GM10248 (cell line): ENCODE measurements around the gene CSNK2A1.
"Not testable (repeated sequence)": the region's sequence is repeated elsewhere in the genome, so short reads cannot be mapped to it uniquely, and the experiment has no call there.

Experiments
- CTCF ChIA-PET: fragments of 300-600 bp; sonication (Branson Sonifier 250); formaldehyde crosslinking; extraction: SDS; loops from one replicate; lab custom pipeline; 2021; ENCODE audit warnings: antibody characterized with exemption; lab: Yijun Ruan, JAX
- POLR2A ChIA-PET: fragments of 350-650 bp; sonication (Branson Sonifier 250); formaldehyde crosslinking; extraction: SDS; loops from one replicate; lab custom pipeline; 2020; ENCODE audit warnings: antibody characterized with exemption; lab: Yijun Ruan, JAX
- DNase-seq: peaks from one replicate; pipeline ENCODE4 v3.0.0; 2012; ENCODE audit errors: extremely low spot score
- TF ChIP-seq, protein P1 (sequence below): IDR thresholded peaks from 2 replicates; pipeline ENCODE4 v1.5.1; 2012; ENCODE audit warnings: mild to moderate bottlenecking, low read depth; ENCODE audit errors: extremely low read depth, missing control alignments, control extremely low read depth

CSNK2A1 gene

DNA sequence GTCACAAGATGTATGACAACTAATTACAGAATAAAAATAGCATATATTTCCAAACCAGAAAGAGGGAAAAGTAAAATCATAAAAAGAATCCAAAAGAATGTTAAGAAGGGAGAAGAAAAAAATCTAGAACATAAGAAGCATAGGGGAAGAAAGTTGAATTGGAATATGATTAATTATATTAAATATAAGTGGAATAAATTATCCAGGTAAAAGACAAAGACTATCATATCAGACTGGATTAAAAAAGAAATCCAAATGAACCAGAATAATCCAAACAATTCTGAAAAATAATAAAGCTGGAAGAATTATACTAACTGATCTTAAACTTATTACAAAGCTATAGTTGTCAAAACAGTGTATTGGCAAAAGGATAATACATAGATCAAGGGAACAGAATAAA is 23.6 kb downstream of the CSNK2A1 start:
- ChIA-PET CTCF (interaction anchor here (1.1 to 1.7 kb wide), 4 partner anchors 9 to 167 kb away, joined by 3 to 10 read pairs (median 4); no protein-coding TSS in a partner anchor), POLR2A (no interaction called here)
- TF ChIP-seq, protein P1, sequence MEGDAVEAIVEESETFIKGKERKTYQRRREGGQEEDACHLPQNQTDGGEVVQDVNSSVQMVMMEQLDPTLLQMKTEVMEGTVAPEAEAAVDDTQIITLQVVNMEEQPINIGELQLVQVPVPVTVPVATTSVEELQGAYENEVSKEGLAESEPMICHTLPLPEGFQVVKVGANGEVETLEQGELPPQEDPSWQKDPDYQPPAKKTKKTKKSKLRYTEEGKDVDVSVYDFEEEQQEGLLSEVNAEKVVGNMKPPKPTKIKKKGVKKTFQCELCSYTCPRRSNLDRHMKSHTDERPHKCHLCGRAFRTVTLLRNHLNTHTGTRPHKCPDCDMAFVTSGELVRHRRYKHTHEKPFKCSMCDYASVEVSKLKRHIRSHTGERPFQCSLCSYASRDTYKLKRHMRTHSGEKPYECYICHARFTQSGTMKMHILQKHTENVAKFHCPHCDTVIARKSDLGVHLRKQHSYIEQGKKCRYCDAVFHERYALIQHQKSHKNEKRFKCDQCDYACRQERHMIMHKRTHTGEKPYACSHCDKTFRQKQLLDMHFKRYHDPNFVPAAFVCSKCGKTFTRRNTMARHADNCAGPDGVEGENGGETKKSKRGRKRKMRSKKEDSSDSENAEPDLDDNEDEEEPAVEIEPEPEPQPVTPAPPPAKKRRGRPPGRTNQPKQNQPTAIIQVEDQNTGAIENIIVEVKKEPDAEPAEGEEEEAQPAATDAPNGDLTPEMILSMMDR = no peak
- no peak for DNase-seq

DNA sequence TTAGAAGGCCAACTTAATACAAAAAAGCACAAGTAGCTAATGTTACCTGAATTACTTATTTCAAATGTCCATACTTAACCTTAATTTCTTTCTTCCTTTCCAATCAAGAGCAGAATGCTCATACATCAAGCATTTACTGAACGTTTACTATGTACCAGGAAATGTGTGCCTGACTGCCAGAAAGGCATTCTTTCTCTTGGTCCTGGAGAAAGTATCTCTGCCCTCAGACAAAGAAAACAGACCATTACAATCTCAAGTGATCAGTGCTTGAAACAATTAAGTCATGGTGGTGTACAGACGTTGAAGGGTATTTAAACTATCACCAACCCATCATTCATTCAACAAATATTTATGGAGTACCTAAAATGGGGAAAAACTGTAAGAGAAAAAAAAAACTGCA is 26.4 kb downstream of the CSNK2A1 start:
- TF ChIP-seq, protein P1 = no peak
- CTCF ChIA-PET = no interaction called here
- POLR2A ChIA-PET = no interaction called here
- DNase-seq = no peak

DNA sequence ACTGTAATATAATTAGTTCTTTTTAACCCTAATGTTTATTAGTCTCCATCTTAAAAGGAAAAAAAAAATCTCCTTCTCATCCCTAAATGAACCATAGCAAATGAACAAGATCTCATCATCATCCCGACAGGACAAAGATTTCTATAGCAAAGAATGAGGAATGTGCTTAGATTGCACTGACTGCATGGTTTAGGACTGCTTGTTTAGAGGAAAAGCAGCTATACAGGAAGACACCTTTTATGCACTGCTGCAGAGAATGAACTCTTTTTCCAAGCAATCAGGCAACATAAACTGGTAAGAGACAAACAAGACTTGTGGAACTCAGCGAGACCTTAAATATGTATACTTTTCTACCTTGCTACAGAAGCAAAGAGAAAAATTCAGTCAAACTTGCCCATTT is 26.8 kb downstream of the CSNK2A1 start:
- DNase-seq = no peak
- CTCF ChIA-PET = interaction anchor here (1.0 to 1.2 kb wide), 3 partner anchors 21 to 129 kb away, joined by 3 read pairs; no protein-coding TSS in a partner anchor
- POLR2A ChIA-PET = no interaction called here
- TF ChIP-seq, protein P1 = no peak

DNA sequence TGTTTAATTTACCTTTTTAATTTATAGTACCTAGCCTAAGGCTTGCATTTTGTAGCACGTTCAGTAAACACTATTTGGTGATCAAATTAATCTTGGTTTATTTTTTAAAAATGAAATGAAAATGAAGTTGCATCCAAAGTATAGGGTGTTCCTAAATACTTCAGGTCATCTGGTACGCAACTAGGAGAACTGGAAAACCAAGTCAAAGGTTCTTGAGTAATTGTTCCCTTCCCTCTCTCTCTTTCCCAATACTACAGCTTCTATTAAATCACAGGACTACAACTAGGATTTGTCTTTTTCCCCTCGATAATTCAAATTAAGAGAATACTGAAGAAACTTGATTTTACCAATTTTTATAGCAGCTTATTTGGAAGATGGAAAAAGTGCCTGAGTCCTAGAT is 27.9 kb downstream of the CSNK2A1 start:
- ChIA-PET POLR2A (no interaction called here), CTCF (interaction anchor here (1.0 to 1.4 kb wide), 5 partner anchors 12 to 130 kb away, joined by 3 read pairs; no protein-coding TSS in a partner anchor)
- no peak for DNase-seq
- TF ChIP-seq, protein P1 = no peak

DNA sequence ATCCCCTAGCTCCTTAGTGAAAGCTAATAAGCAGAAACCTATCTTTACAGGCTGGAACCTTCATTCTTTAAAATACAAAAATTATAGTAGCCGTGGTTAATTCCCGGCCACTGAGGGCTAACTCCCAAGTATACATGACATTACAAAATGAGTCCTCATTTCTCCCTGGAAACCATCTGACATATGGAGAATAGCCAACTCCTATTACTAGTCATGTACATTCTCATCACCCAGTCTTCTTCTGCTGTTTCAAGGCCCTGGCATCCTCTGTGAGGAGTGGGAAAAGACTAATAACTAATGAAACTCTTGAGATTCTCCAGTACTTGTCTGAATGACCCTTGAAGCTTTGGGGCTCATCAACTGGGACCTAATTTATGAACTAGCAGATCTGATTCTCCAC is 30.2 kb downstream of the CSNK2A1 start:
- ChIA-PET POLR2A (no interaction called here), CTCF (interaction anchor here (2.0 kb wide), 1 partner anchor 11 kb away, joined by 6 read pairs; no protein-coding TSS in a partner anchor)
- TF ChIP-seq, protein P1 = no peak
- no peak for DNase-seq

DNA sequence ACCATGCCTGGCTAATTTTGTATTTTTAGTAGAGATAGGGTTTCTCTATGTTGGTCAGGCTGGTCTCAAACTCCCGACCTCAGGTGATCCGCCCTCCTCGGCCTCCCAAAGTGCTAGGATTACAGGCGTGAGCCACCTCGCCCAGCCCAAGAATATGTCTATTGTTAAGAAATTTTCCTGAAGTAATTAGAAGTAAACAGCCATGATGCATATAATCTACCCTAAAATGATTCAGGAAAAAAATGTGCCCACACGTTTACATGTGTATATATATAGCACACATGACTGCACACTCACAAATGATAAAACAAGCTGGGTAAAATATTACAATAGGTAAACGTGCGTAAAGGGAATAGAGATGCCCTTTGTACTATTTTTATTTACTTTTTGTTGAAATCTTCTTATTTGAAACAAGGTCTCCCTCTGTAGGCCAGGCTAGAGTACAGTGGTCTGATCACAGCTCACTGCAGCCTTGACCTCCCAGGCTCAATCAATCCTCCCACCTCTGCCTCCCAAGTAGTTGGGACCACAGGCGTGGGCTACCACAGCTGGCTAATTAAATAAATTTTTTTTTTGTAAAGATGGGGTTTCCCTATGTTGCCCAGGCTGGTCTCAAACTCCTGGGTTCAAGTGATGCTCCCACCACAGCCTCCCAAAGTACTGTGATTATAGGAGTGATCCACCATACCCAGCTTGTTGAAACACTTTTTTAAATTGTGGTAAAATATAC is 33.1 kb downstream of the CSNK2A1 start:
- CTCF ChIA-PET = interaction anchor here (0.8 to 1.6 kb wide), 5 partner anchors 8 to 135 kb away, joined by 3 to 5 read pairs (median 3); no protein-coding TSS in a partner anchor
- DNase-seq, POLR2A ChIA-PET: not testable (repeated sequence)

DNA sequence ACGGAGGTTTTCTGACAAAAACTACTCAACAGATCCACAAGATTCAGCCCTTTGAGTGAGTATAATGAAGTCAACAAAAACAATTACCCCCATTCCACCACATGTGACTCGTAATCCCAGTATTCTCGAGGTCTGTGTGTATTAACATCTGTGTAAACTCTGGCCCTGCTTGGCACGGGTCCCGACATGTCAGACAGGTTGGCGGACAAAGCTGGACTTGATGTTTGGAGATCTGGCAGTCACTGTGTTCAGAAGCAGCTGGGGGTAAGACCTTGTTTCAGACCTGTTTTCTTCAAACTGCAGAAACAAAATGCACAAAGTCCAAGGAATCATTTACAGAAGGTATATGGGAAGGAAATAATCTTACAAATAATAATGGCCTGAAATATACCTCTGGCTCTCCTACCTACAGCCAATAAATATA is 35.2 kb downstream of the CSNK2A1 start:
- CTCF ChIA-PET = interaction anchor here (1.2 to 1.4 kb wide), 3 partner anchors 9 to 161 kb away, joined by 3 to 4 read pairs (median 3); no protein-coding TSS in a partner anchor
- POLR2A ChIA-PET = interaction anchor here (0.7 kb wide), 1 partner anchor 18 kb away, joined by 3 read pairs; no protein-coding TSS in a partner anchor
- DNase-seq = not testable (repeated sequence)
